Hematopoietic multipotent progenitor cell treated with erythropoietin and hydrocortisone succinate and interleukin-3 and kit ligand, for 15 days (in vitro differentiated cells): Measurements from ENCODE around the gene SLC6A5.
A peak's percentile ranks its signal among the peaks of the same experiment; 100 is the strongest.

Source experiments
- DNase-seq: peaks from one replicate; pipeline ENCODE4 v3.0.0-alpha.2; 2015; ENCODE audit warnings: low spot score

Gene SLC6A5

GRCh38 chr11:20596205-20597153, 2.9 kb upstream of the SLC6A5 start:
- DNase-seq: peak; percentile 63

GRCh38 chr11:20597154-20597679, 2.2 kb upstream of the SLC6A5 start:
- no peak for DNase-seq

- DNase-seq: no peak
These were observed 1.5 kb upstream of the SLC6A5 start for GRCh38 chr11:20597680-20598484.

GRCh38 chr11:20598492-20598891, 916 bp upstream of the SLC6A5 start:
- no peak for DNase-seq

GRCh38 chr11:20600020-20600346, 575 bp downstream of the SLC6A5 start:
- no peak for DNase-seq

GRCh38 chr11:20600551-20600950, 1.1 kb downstream of the SLC6A5 start:
- no peak for DNase-seq

GRCh38 chr11:20601221-20601914, 2.0 kb downstream of the SLC6A5 start:
- no peak for DNase-seq

- DNase-seq: no peak
These were observed 4.9 kb downstream of the SLC6A5 start for GRCh38 chr11:20604295-20604803.

GRCh38 chr11:20604864-20605601, 5.6 kb downstream of the SLC6A5 start:
- no peak for DNase-seq

GRCh38 chr11:20605602-20606091, 6.2 kb downstream of the SLC6A5 start:
- DNase-seq: no peak

- DNase-seq: no peak
These were observed 9.5 kb downstream of the SLC6A5 start for GRCh38 chr11:20608934-20609333.

- DNase-seq: peak; percentile 82
These were observed 10.6 kb downstream of the SLC6A5 start for GRCh38 chr11:20609727-20610707.

GRCh38 chr11:20610825-20611224, 11.4 kb downstream of the SLC6A5 start:
- no peak for DNase-seq

GRCh38 chr11:20611445-20611844, 12.0 kb downstream of the SLC6A5 start:
- DNase-seq: no peak

- no peak for DNase-seq
These were observed 12.5 kb downstream of the SLC6A5 start for GRCh38 chr11:20611892-20612291.

GRCh38 chr11:20612416-20612815, 13.0 kb downstream of the SLC6A5 start:
- DNase-seq: no peak

GRCh38 chr11:20616920-20617319, 17.5 kb downstream of the SLC6A5 start:
- DNase-seq: no peak

GRCh38 chr11:20617346-20618005, 18.1 kb downstream of the SLC6A5 start:
- no peak for DNase-seq

GRCh38 chr11:20618083-20618482, 18.7 kb downstream of the SLC6A5 start:
- no peak for DNase-seq
